GM12878 (cell line): ENCODE data around the gene SORCS1. TPM values are rescaled to one million over a fixed set of nuclear protein-coding genes. Genes with fewer than 3 reads are reported as not detected.

Source experiments
- ATAC-seq: fragments of 200-7000 bp; cut with Tn5 transposase; 3 replicates; pipeline ENCODE4 v1.9.1; 2020; ENCODE audit warnings: mild to moderate bottlenecking, moderate library complexity
- BruUV-seq: library from RNA; stranded (reverse); fragments of 400-500 nt; replicated peaks from 2 replicates; lab custom pipeline; 2021; lab: Mats Ljungman, UMichigan
- CTCF ChIA-PET: fragments of 300-600 bp; sonication (Branson Sonifier 250); formaldehyde crosslinking; extraction: SDS; loops from one replicate; lab custom pipeline; 2021; ENCODE audit warnings: inconsistent platforms; lab: Yijun Ruan, JAX
- POLR2A ChIA-PET: fragments of 350-600 bp; formaldehyde crosslinking; extraction: SDS; loops from one replicate; lab custom pipeline; 2021; ENCODE audit warnings: inconsistent platforms; lab: Charles Lee
- RAD21 ChIA-PET: fragments of 300-600 bp; sonication (Branson Sonifier 250); formaldehyde crosslinking; loops from one replicate; lab custom pipeline; 2023; ENCODE audit warnings: antibody characterized with exemption; ENCODE audit not compliant: unreplicated experiment; lab: Charles Lee
- SMC1A ChIA-PET: fragments of 300-600 bp; sonication (Branson Sonifier 250); formaldehyde crosslinking; loops from one replicate; lab custom pipeline; 2023; ENCODE audit not compliant: unreplicated experiment, uncharacterized antibody; lab: Charles Lee
- DNase-seq: peaks from one replicate; pipeline ENCODE4 v3.0.0-alpha.2; 2011; ENCODE audit warnings: low read depth, low spot score
- FAIRE-seq: peaks from 3 replicates; lab custom pipeline; 2011; peaks lifted over from hg19 to GRCh38; lab: Jason Lieb, UNC
- H2AFZ ChIP-seq: 2 replicates; pipeline ENCODE4 v1.6.0; 2011; ENCODE audit warnings: low read depth, low read length, control low read depth; ENCODE audit not compliant: control insufficient read depth
- H3K27ac ChIP-seq: 2 replicates; pipeline ENCODE4 v1.5.1; 2011; ENCODE audit warnings: control low read depth; ENCODE audit not compliant: control insufficient read depth, insufficient read depth
- H3K27me3 ChIP-seq, 2 experiments: replicated peaks in 1 of 2; 2 replicates each; pipeline versions ENCODE4 v1.6.0 to v1.6.1; 2011; ENCODE audit warnings: low read length in 1 of 2; ENCODE audit not compliant: control insufficient read depth in 2 of 2, insufficient read depth in 2 of 2
- H3K36me3 ChIP-seq, 2 experiments: 2 replicates each; pipeline ENCODE4 v1.5.1; 2011; ENCODE audit warnings: low read length in 1 of 2; ENCODE audit not compliant: control insufficient read depth in 2 of 2, insufficient read depth in 2 of 2
- H3K4me1 ChIP-seq: 2 replicates; pipeline ENCODE4 v1.6.1; 2011; ENCODE audit warnings: mild to moderate bottlenecking, low read length, moderate library complexity, mixed read lengths; ENCODE audit not compliant: control insufficient read depth, insufficient read depth
- H3K4me2 ChIP-seq: 2 replicates; pipeline ENCODE4 v1.6.0; 2011; ENCODE audit warnings: control low read depth; ENCODE audit not compliant: control insufficient read depth, insufficient read depth
- H3K4me3 ChIP-seq: fragments of 200-600 bp; sonication (generic); 2 replicates; pipeline ENCODE4 v1.5.1; 2016
- H3K79me2 ChIP-seq: 2 replicates; pipeline ENCODE4 v1.6.0; 2011; ENCODE audit warnings: low read length; ENCODE audit not compliant: control insufficient read depth, insufficient read depth
- H3K9ac ChIP-seq: 2 replicates; pipeline ENCODE4 v1.8.0; 2011; ENCODE audit warnings: low read length, control low read depth, mixed read lengths; ENCODE audit not compliant: control insufficient read depth, insufficient read depth
- H3K9me3 ChIP-seq: replicated peaks from 3 replicates; pipeline ENCODE4 v1.5.1; 2011; ENCODE audit warnings: mild to moderate bottlenecking, low read length; ENCODE audit not compliant: control insufficient read depth, insufficient read depth
- H4K20me1 ChIP-seq: 2 replicates; pipeline ENCODE4 v1.6.0; 2011; ENCODE audit not compliant: control insufficient read depth, insufficient read depth
- CEBPB ChIP-seq, 2 experiments: fragments of 150-350 bp in 1 of 2; IDR thresholded peaks; 2 replicates each; pipeline ENCODE4 v1.6.1; 2012 to 2014; ENCODE audit warnings: low read depth in 2 of 2, low read length in 2 of 2, borderline replicate concordance in 1 of 2, inconsistent platforms in 1 of 2
- IKZF2 ChIP-seq, 2 experiments: fragments of 450-650 bp; IDR thresholded peaks; 2 replicates each; pipeline ENCODE4 v1.6.1; 2017; ENCODE audit warnings: mild to moderate bottlenecking in 2 of 2, moderate library complexity in 2 of 2
- MEF2B ChIP-seq: fragments of 450-650 bp; IDR thresholded peaks from 2 replicates; pipeline ENCODE4 v1.6.1; 2018; ENCODE audit warnings: mild to moderate bottlenecking, moderate library complexity; ENCODE audit not compliant: partially characterized antibody, poor library complexity, severe bottlenecking
- PAX8 ChIP-seq: fragments of 450-650 bp; IDR thresholded peaks from 2 replicates; pipeline ENCODE4 v1.6.1; 2017; ENCODE audit warnings: mild to moderate bottlenecking, moderate library complexity
- WGBS: methylation state at CpG from one replicate; pipeline ENCODE4 v1.1.6; 2016; ENCODE audit warnings: low lambda C conversion rate; ENCODE audit not compliant: insufficient replicate concordance, insufficient coverage; ENCODE audit errors: missing lambda C conversion rate; 5-methylcytosine and 5-hydroxymethylcytosine counted together
- in situ Hi-C: fragments of 300-500 bp; cut with MboI; formaldehyde crosslinking; loops from 9 replicates; pipeline ENCODE4 v1.14.3; 2018; ENCODE audit warnings: mixed read lengths
- intact Hi-C: fragments of 100-400 bp; cut with micrococcal nuclease; formaldehyde crosslinking; loops from one replicate; pipeline ENCODE4 v1.14.2; 2022; ENCODE audit not compliant: unreplicated experiment
- polyA plus RNA-seq, 11 experiments: library from polyadenylated mRNA; depleted of rRNA in 4 of 11; unstranded in 6 of 11; stranded (reverse) in 5 of 11; fragments of >200 nt; fragmentation: Nextera tagmentation in 4 of 11; fragmentation: Illumina TruSeq in 1 of 11; extraction: Ambion mirVana in 4 of 11; extraction: Trizol in 1 of 11; gene quantifications; 1 replicate in 1 of 11; 2 replicates in 10 of 11; pipeline versions ENCODE4 v1.2.1 to v1.2.3, GENCODE V29; 2011 to 2016; ENCODE audit warnings: inconsistent platforms in 2 of 11, missing spikeins in 2 of 11, low read depth in 1 of 11
- total RNA-seq, 4 experiments: library from RNA; depleted of rRNA in 3 of 4; stranded (reverse); fragments of >200 nt in 3 of 4; fragmentation: Illumina TruSeq in 1 of 4; extraction: Trizol in 1 of 4; gene quantifications; 2 replicates each; pipeline versions ENCODE4 v1.2.1 to v1.2.3, GENCODE V29; 2013 to 2021
- TF ChIP-seq, protein P1 (sequence below): IDR thresholded peaks from 2 replicates; pipeline ENCODE4 v1.6.1; 2011; ENCODE audit warnings: borderline replicate concordance, low read depth, mild to moderate bottlenecking, moderate library complexity, mixed read lengths, low read length; ENCODE audit not compliant: insufficient read depth; ENCODE audit errors: extremely low read length

Gene SORCS1
- total and polyA plus RNA-seq, 10 of the 15 experiments (the other 5 are each of a cell fraction or from before 2014, with no cell fraction given), result 0.02 to 9.6 (median 0.06) TPM; not detected in 3

- TF ChIP-seq, protein P1, sequence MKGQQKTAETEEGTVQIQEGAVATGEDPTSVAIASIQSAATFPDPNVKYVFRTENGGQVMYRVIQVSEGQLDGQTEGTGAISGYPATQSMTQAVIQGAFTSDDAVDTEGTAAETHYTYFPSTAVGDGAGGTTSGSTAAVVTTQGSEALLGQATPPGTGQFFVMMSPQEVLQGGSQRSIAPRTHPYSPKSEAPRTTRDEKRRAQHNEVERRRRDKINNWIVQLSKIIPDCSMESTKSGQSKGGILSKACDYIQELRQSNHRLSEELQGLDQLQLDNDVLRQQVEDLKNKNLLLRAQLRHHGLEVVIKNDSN, result no peak
These were observed 228.5 kb downstream of the SORCS1 start (continued) for GRCh38 chr10:106935978-106936451.

- H3K4me3 ChIP-seq, result no peak overlapping the region
- H3K4me1 ChIP-seq, result peaks cover 49% of the 10 kb centered on the region
- ChIA-PET RAD21 (interaction anchor here (0.5 to 1.8 kb wide), 8 partner anchors 9 to 263 kb away, joined by 3 to 8 read pairs (median 4); no protein-coding TSS in a partner anchor), CTCF (interaction anchor here (0.6 to 2.9 kb wide), 9 partner anchors 10 to 1410 kb away, joined by 3 to 13 read pairs (median 4); no protein-coding TSS in a partner anchor), SMC1A (interaction anchor here (0.8 to 4.4 kb wide), 20 partner anchors 11 to 512 kb away, joined by 3 to 27 read pairs (median 4); no protein-coding TSS in a partner anchor), POLR2A (interaction anchor here (0.6 to 2.5 kb wide), 3 partner anchors 12 to 95 kb away, joined by 3 to 11 read pairs (median 3); no protein-coding TSS in a partner anchor)
- peak overlapping the region; percentile 74 for H3K27ac ChIP-seq
- H3K79me2 ChIP-seq, result no peaks in the 10 kb centered on the region
- H3K36me3 ChIP-seq, result no peaks in the 10 kb centered on the region
- H2AFZ ChIP-seq, result no peak overlapping the region
- no peaks in the 10 kb centered on the region for H4K20me1 ChIP-seq
- no peak for ATAC-seq
- intact Hi-C loops, result loop anchor here (5.0 kb wide), 2 partner anchors 135 to 1070 kb away; no protein-coding TSS in a partner anchor
- 47% methylated on average over 1 of the region's 1 CpG for WGBS
- H3K9me3 ChIP-seq, result no peaks in the 10 kb centered on the region; the same call in 2 of the 3 replicates
- FAIRE-seq, result no peak
- no peak for DNase-seq
- 0 out of 2 replicates have a peak overlapping the region, but pooled peaks have one; percentile 17 for H3K4me2 ChIP-seq
- H3K27me3 ChIP-seq, result no peaks in the 10 kb centered on the region
- in situ Hi-C loops, result no loop called here
- no TSS peak for BruUV-seq
- TF ChIP-seq MEF2B (peak; percentile 73), IKZF2 (IDR thresholded peaks at IDR 0.05) (peak in 1 of 2 experiments; percentile 7; a peak in 1 of 4 replicates), CEBPB (IDR thresholded peaks at IDR 0.05; ENCODE audit: borderline replicate concordance in 1 of 2, low read depth in 2 of 2, low read length in 2 of 2) (no peak), PAX8 (no peak)
- H3K9ac ChIP-seq, result no peak overlapping the region
These were observed 232.7 kb downstream of the SORCS1 start for GRCh38 chr10:106931853-106932249.
